Measurements from ENCODE around the gene SMIM43.
A peak's percentile ranks its signal among the peaks of the same experiment; 100 is the strongest.

SMIM43 gene

GRCh38 chr4:121796283-121796682 is 31.3 kb upstream of the SMIM43 start:
- no peak for ATAC-seq

GRCh38 chr4:121794505-121795188 is 29.7 kb upstream of the SMIM43 start:
- peak; percentile 59 for ATAC-seq
- TF ChIP-seq ZC3H10 (CRISPR knock-in tag; IDR thresholded peaks at IDR 0.05) (no peak), ZNF8 (CRISPR knock-in tag; IDR thresholded peaks at IDR 0.05) (no peak), CSRNP3 (CRISPR knock-in tag; IDR thresholded peaks at IDR 0.05) (no peak), ISL1 (CRISPR knock-in tag; IDR thresholded peaks at IDR 0.05) (no peak), ZFP3 (CRISPR knock-in tag; IDR thresholded peaks at IDR 0.05) (no peak)

More at GRCh38 chr4:121796283-121796682, 31.3 kb upstream of the SMIM43 start:
- TF ChIP-seq SNAI2 (CRISPR knock-in tag; IDR thresholded peaks at IDR 0.05): no peak
- no peak for TF ChIP-seq ESRRG (CRISPR knock-in tag; IDR thresholded peaks at IDR 0.05)
- no peak for TF ChIP-seq GLIS3 (CRISPR knock-in tag; IDR thresholded peaks at IDR 0.05)
- no peak for TF ChIP-seq PATZ1 (CRISPR knock-in tag; IDR thresholded peaks at IDR 0.05; ENCODE audit: borderline replicate concordance)
- TF ChIP-seq PPARA (CRISPR knock-in tag; IDR thresholded peaks at IDR 0.05; ENCODE audit: borderline replicate concordance): no peak
- TF ChIP-seq ZNF565 (CRISPR knock-in tag; conservative IDR thresholded peaks at IDR 0.05; ENCODE audit: low read depth): no peak
- no peak for TF ChIP-seq ISL1 (CRISPR knock-in tag; IDR thresholded peaks at IDR 0.05)
- no peak for TF ChIP-seq OSR1 (CRISPR knock-in tag; IDR thresholded peaks at IDR 0.05)
- TF ChIP-seq TSHZ2 (CRISPR knock-in tag; IDR thresholded peaks at IDR 0.05): no peak
- TF ChIP-seq POU6F1 (CRISPR knock-in tag; IDR thresholded peaks at IDR 0.05; ENCODE audit: borderline replicate concordance, low read depth): no peak
- TF ChIP-seq RARB (CRISPR knock-in tag; IDR thresholded peaks at IDR 0.05): no peak
- TF ChIP-seq ZFP30 (CRISPR knock-in tag; IDR thresholded peaks at IDR 0.05): no peak

GRCh38 chr4:121792966-121793365 is 28.0 kb upstream of the SMIM43 start:
- TF ChIP-seq ZNF8 (CRISPR knock-in tag; IDR thresholded peaks at IDR 0.05) (no peak), TOX (CRISPR knock-in tag; IDR thresholded peaks at IDR 0.05; ENCODE audit: borderline replicate concordance) (no peak)
- ATAC-seq: no peak

GRCh38 chr4:121791481-121791880 is 26.5 kb upstream of the SMIM43 start:
- peak; percentile 61 for ATAC-seq
- TF ChIP-seq ARNTL (CRISPR knock-in tag; IDR thresholded peaks at IDR 0.05; ENCODE audit: borderline replicate concordance, low read depth) (no peak), TSHZ2 (CRISPR knock-in tag; IDR thresholded peaks at IDR 0.05) (no peak), RARB (CRISPR knock-in tag; IDR thresholded peaks at IDR 0.05) (no peak), OSR1 (CRISPR knock-in tag; IDR thresholded peaks at IDR 0.05) (no peak), TOX (CRISPR knock-in tag; IDR thresholded peaks at IDR 0.05; ENCODE audit: borderline replicate concordance) (no peak), ZNF70 (CRISPR knock-in tag; IDR thresholded peaks at IDR 0.05) (no peak), CREB5 (CRISPR knock-in tag; IDR thresholded peaks at IDR 0.05; ENCODE audit: low read depth) (no peak)

Data from SK-N-SH treated with all-trans-retinoic acid at 6 μM for 48 hours (cell line).